Glomerular visceral epithelial cell (primary cell): ENCODE data around the gene NBR1.
"Not testable (repeated sequence)": the region's sequence is repeated elsewhere in the genome, so short reads cannot be mapped to it uniquely, and the experiment has no call there.

Experiments
- DNase-seq: peaks from one replicate; pipeline ENCODE4 v3.0.0-alpha.2; 2016; ENCODE audit errors: extremely low spot score

NBR1 gene

GRCh38 chr17:43212641-43213490 lies 41.9 kb downstream of the NBR1 start:
- no peak for DNase-seq

GRCh38 chr17:43213545-43213944 lies 42.5 kb downstream of the NBR1 start:
- DNase-seq = no peak

- no peak for DNase-seq
Observed at GRCh38 chr17:43215341-43215740, 44.3 kb downstream of the NBR1 start.

GRCh38 chr17:43216369-43216761 lies 45.4 kb downstream of the NBR1 start:
- no peak for DNase-seq

- no peak for DNase-seq
Observed at GRCh38 chr17:43216762-43217613, 46.0 kb downstream of the NBR1 start.

GRCh38 chr17:43217614-43218087 lies 46.6 kb downstream of the NBR1 start:
- DNase-seq = no peak

GRCh38 chr17:43219001-43219400 lies 48.0 kb downstream of the NBR1 start:
- DNase-seq = no peak

- no peak for DNase-seq
Observed at GRCh38 chr17:43219746-43220380, 48.8 kb downstream of the NBR1 start.

GRCh38 chr17:43220511-43221125 lies 49.6 kb downstream of the NBR1 start:
- no peak for DNase-seq

GRCh38 chr17:43224146-43224705 lies 53.2 kb downstream of the NBR1 start:
- DNase-seq = no peak

GRCh38 chr17:43226393-43226792 lies 55.4 kb downstream of the NBR1 start:
- DNase-seq = no peak

GRCh38 chr17:43228020-43228782 lies 57.2 kb downstream of the NBR1 start, which contains the start of gene CCDC200:
Gene CCDC200 (minus strand): TSS chr17:43228623. CDS start chr17:43228554, 69 bp downstream.
- DNase-seq = not testable (repeated sequence)

- DNase-seq = not testable (repeated sequence)
Observed at GRCh38 chr17:43231205-43232020, 60.4 kb downstream of the NBR1 start.

- not testable (repeated sequence) for DNase-seq
Observed at GRCh38 chr17:43232021-43232699, 61.1 kb downstream of the NBR1 start.

GRCh38 chr17:43233263-43233662 lies 62.2 kb downstream of the NBR1 start:
- DNase-seq = not testable (repeated sequence)

- not testable (repeated sequence) for DNase-seq
Observed at GRCh38 chr17:43233877-43234276, 62.9 kb downstream of the NBR1 start, which contains the start of gene RNU2-1. Gene RNU2-1 (minus strand): TSS chr17:43233977.

- DNase-seq = not testable (repeated sequence)
Observed at GRCh38 chr17:43239597-43239996, 68.6 kb downstream of the NBR1 start.

GRCh38 chr17:43240596-43241352 lies 69.8 kb downstream of the NBR1 start:
- DNase-seq = not testable (repeated sequence)
